HepG2 (cell line): ENCODE data around the gene CCT3.

Source experiments
- ATM ChIP-seq: fragments of 450-650 bp; IDR thresholded peaks from 2 replicates; pipeline ENCODE4 v1.7.1; 2017; ENCODE audit warnings: mild to moderate bottlenecking, borderline replicate concordance
- BCL3 ChIP-seq: sonication (generic); formaldehyde crosslinking; IDR thresholded peaks from 2 replicates; pipeline ENCODE4 v1.5.1; 2020; ENCODE audit warnings: mild to moderate bottlenecking, missing genetic modification reagents, moderate library complexity
- CHD4 ChIP-seq: fragments of 200-600 bp; sonication (generic); IDR thresholded peaks from 2 replicates; pipeline ENCODE4 v1.7.0; 2017; ENCODE audit warnings: mild to moderate bottlenecking, low read length, borderline replicate concordance
- HOXA9 ChIP-seq: sonication (generic); formaldehyde crosslinking; IDR thresholded peaks from 2 replicates; pipeline ENCODE4 v1.8.1; 2022; ENCODE audit warnings: missing genetic modification reagents, mild to moderate bottlenecking, moderate library complexity, borderline replicate concordance
- JUND ChIP-seq: sonication (generic); formaldehyde crosslinking; IDR thresholded peaks from 2 replicates; pipeline ENCODE4 v1.8.0; 2022; ENCODE audit warnings: mild to moderate bottlenecking, missing genetic modification reagents
- MXD4 ChIP-seq: IDR thresholded peaks from 2 replicates; pipeline ENCODE4 v1.6.1; 2016; ENCODE audit warnings: mild to moderate bottlenecking, missing biosample characterization, missing genetic modification reagents
- RAD21 ChIP-seq: fragments of 450-650 bp; formaldehyde crosslinking; IDR thresholded peaks from 2 replicates; pipeline ENCODE4 v1.5.0; 2020; ENCODE audit warnings: mild to moderate bottlenecking
- SAFB2 ChIP-seq: sonication (generic); formaldehyde crosslinking; IDR thresholded peaks from 2 replicates; pipeline ENCODE4 v1.5.1; 2020; ENCODE audit warnings: missing genetic modification reagents, low read depth, mild to moderate bottlenecking, borderline replicate concordance
- TCF7 ChIP-seq: sonication (generic); IDR thresholded peaks from 2 replicates; pipeline ENCODE4 v1.6.1; 2016; ENCODE audit warnings: antibody characterized with exemption, low read depth
- TGIF2 ChIP-seq: IDR thresholded peaks from 2 replicates; pipeline ENCODE4 v1.6.1; 2016; ENCODE audit warnings: control low read depth, missing compliant biosample characterization
- ZNF558 ChIP-seq: sonication (generic); formaldehyde crosslinking; IDR thresholded peaks from 2 replicates; pipeline ENCODE4 v1.9.0; 2022; ENCODE audit warnings: mild to moderate bottlenecking, missing genetic modification reagents, borderline replicate concordance

DNA sequence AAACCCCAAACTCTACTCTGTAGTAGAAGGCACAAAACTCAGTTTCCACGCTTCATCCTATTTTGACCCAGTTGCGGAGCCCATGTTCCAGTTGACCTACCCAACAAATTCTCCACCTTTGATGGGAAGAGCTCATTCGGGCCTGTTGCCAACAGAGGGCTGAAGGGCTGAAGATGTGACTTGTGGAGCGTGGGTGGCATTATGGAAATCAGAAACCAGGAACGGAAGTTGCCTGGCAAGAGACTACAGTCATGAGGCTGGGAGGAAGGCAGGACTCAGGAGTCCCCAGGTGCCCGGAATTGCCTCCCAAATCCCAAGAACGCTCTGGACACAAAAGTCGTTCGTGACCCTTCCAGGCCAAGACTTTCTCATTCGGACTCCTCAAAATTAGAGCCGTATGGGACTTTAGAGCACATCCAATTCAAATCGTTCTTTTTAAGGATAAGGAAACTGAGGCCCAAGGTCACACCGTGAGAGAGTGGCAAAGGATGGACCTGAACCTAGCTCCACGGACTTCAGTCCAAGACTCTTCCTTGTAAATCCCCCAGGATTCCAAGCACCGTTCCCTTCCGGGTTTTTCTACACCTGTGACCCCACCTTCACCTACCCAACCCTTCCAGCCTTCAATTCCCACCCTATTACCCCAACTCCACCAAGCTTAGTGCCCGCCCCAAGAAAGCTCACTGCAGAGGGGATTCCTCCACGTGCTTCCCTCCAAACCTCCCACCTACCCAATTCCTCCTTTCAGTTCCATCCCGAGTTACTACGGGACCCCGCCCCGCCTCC lies 56.2 kb downstream of the CCT3 start:
- TF ChIP-seq TGIF2 (CRISPR knock-in tag) (no peak), ATM (no peak), SAFB2 (CRISPR knock-in tag) (no peak), TCF7 (no peak), CHD4 (no peak), BCL3 (CRISPR knock-in tag) (no peak), HOXA9 (CRISPR knock-in tag) (no peak), RAD21 (CRISPR knock-in tag) (no peak), ZNF558 (CRISPR knock-in tag) (no peak), JUND (CRISPR knock-in tag) (no peak), MXD4 (CRISPR knock-in tag) (no peak)
